ENCODE data around the gene ESYT1.

DNA sequence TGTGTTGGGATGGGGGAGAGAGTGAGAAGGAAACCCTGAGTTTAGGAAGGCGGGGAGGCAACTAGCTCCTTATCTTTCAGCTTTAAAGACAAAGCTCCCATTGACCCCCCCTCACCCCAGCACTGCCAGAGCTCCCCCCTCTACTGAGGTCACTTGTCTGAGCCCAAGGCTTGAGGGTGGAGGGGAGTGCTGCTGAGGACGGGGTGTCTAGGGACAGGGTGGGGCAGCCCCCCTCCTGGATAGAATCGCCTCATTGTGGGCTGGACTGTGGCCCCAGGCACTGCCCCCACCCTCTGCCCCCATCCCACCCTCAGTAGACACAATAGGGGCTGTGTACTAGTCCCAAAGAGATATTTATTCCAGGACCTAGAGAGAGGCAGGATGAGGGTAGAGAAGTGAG lies 45.1 kb upstream of the ESYT1 start:
- no peak for TF ChIP-seq NFYB (IDR thresholded peaks at IDR 0.05; ENCODE audit: extremely low read depth, insufficient read length)
- TF ChIP-seq SMC3 (conservative IDR thresholded peaks at IDR 0.05; ENCODE audit: insufficient read depth, low read depth, low read length) = no peak
- no peak for TF ChIP-seq RCOR1 (IDR thresholded peaks at IDR 0.05; ENCODE audit: borderline replicate concordance in 1 of 2, low read depth in 2 of 2, low read length in 2 of 2)
- no peak for TF ChIP-seq ZFPM2 (CRISPR knock-in tag; IDR thresholded peaks at IDR 0.05)
- TF ChIP-seq BRF1 (IDR thresholded peaks at IDR 0.05; ENCODE audit: borderline replicate concordance, extremely low read depth, insufficient read length) = no peak

All from K562 (cell line).